Measurements from ENCODE around the gene ZSCAN29. TPM values are rescaled to one million over a fixed set of nuclear protein-coding genes. Genes with fewer than 3 reads are reported as not detected.

Gene ZSCAN29
- total RNA-seq, 1 donor from 2014 or later = 26.2 TPM

- DNase-seq (ENCODE audit: low read depth) = peak; percentile 63
Measured at GRCh38 chr15:43352693-43353382, 18.0 kb downstream of the ZSCAN29 start.

GRCh38 chr15:43347114-43347513 is 23.7 kb downstream of the ZSCAN29 start:
- DNase-seq (ENCODE audit: low read depth) = peak; percentile 52

- peak; percentile 68 for DNase-seq (ENCODE audit: low read depth)
Measured at GRCh38 chr15:43346305-43346704, 24.5 kb downstream of the ZSCAN29 start.

DNA sequence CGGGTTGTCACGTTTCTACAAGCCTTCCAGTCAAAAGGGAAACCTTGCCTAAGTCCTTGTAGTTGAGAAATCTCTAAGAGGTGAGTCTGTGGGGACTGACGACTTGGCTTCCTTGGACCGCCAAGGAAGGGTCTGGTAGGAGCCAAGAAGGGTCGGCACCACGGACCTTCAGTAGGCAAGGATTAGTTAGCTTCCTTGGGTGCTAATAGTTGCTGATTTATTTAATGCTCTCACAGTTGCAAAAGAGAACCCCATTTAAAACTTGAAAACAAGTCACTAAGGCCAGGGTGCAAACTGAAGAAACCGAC is 40.1 kb downstream of the ZSCAN29 start:
- DNase-seq (ENCODE audit: low read depth) = no peak

DNA sequence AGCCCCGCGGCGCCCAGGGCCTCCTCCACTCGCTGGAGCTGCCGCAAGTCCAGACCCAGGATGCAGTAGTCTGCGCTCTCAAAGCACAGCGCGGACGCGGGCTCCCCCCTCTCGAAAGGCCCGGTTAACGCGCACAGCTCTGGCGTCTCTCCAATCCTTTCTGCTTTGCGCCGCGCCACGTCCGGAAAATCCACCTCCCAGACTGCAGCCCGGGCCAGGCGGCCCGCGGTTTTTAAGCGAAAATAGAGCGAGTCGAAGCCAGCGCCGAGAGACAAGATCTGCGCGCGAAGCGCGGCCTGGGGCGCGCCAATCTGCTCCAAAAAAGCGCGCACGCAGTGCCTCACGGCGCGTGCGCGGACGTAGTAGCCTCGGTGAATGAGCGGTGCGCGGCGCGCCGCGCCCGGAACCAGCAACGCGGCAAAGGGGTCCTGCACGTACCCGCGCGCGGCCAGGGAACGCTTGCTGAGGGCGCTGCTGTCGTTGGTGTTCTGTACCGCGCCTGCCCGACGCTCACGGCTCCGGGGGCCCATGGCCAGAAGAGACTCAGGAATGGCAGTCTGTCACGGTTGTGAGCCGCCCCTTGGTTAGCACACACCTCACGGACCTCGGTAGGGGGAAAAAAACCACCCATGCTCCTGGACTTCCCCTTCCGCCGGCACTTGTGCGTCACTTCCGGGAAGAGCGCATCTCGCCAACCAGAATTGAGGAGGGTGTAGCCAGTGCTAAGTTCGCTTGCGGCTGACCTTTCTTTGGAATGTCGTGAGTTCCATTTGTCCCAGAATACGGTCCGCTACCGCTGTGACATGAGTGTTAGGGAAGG is 40.7 kb downstream of the ZSCAN29 start, which contains the start of gene LCMT2:
Gene LCMT2 (minus strand): TSS at position 614 of the 820 bp plus-strand sequence. CDS start 84 bp downstream, at position 530.
- peak; percentile 98 for DNase-seq (ENCODE audit: low read depth)

- peak; percentile 33 for DNase-seq (ENCODE audit: low read depth)
Measured at GRCh38 chr15:43329217-43329959, 41.5 kb downstream of the ZSCAN29 start.

- DNase-seq (ENCODE audit: low read depth) = no peak
Measured at GRCh38 chr15:43325039-43325684, 45.7 kb downstream of the ZSCAN29 start.

- no peak for DNase-seq (ENCODE audit: low read depth)
Measured at GRCh38 chr15:43318990-43319771, 51.7 kb downstream of the ZSCAN29 start.

DNA sequence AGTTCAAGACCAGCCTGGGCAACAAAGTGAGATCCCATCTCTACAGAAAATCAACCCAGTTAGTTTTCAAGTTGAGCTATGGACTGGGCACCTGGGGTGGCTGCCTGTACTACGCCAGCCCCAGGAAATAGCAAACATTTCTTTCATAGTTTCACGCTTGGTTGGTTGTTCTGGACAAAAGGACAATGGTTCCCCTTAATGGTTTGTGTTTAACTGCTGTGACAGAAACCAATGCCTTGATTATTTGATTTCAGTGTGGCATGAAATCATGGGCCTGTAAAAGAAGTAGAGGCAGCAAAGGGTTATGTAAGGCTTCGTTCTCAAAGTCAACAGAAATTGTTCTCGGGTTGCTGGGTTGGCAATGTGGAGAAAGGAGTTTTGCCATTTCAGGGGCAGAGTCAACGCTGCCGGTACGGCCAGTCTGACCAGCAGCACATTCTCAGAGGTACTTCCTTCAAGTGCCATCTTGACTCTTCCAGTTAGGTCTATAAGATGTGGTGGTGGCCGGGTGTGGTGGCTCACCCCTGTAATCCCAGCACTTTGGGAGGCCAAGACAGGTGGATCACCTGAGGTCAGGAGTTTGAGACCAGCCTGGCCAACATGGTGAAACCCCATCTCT is 53.2 kb downstream of the ZSCAN29 start:
- DNase-seq (ENCODE audit: low read depth) = no peak

GRCh38 chr15:43316971-43317346 is 53.9 kb downstream of the ZSCAN29 start:
- no peak for DNase-seq (ENCODE audit: low read depth)

- DNase-seq (ENCODE audit: low read depth) = no peak
Measured at GRCh38 chr15:43316016-43316970, 54.5 kb downstream of the ZSCAN29 start.

DNA sequence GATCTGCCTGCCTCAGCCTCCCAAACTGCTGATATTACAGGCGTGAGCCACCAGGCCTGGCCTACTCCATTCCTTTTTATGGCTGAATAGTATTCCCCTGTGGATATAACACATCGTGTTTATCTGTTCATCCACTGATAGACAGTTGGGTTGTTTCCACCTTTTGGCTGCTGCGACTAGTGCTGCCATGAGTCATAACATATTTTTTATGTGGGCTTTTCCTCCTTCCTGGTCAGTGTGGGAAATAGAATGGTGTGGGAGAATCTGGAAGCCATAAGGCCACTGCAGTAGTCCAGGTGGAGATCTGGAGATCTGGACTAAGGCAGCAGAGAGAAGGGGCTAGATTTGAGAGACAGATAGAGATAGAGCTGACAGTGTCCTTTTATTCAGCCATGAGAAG is 56.7 kb downstream of the ZSCAN29 start:
- DNase-seq (ENCODE audit: low read depth) = peak; percentile 17

DNA sequence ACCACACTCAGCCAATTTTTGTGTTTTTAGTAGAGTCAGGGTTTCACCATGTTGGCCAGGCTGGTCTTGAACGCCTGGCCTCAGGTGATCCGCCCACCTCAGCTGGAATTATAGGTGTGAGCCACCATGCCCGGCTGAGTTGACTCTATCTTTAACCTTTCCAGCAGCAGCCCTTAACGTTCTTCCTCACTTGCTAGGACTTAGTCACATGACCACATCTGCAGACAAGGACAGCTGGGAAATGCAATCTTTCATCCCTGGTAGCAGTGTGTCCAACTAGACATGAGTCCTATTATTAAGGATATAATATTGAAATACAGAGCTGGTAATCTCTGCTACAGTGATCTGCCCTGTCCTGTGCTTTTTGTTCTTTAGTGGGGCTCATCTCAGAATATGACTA is 58.5 kb downstream of the ZSCAN29 start:
- DNase-seq (ENCODE audit: low read depth) = no peak

Other genes with a start within 250 kb of the ZSCAN29 start
- 9.8 and 13.1 TPM in 2 replicates for gene TMEM62, start 237.5 kb downstream of the ZSCAN29 start, total RNA-seq
- 97.6 and 109 TPM in 2 replicates for gene CCNDBP1, start 185.6 kb downstream of the ZSCAN29 start, total RNA-seq
- gene EPB42, start 150.0 kb downstream of the ZSCAN29 start, total RNA-seq = not detected in 2 replicates
- gene TGM5, start 104.1 kb downstream of the ZSCAN29 start, total RNA-seq = 0.21 TPM in 1 of 2 replicates, not detected in the other
- gene TGM7, start 68.8 kb downstream of the ZSCAN29 start, total RNA-seq = not detected in 2 replicates
- 4.5 and 7.1 TPM in 2 replicates for gene LCMT2, start 40.5 kb downstream of the ZSCAN29 start, total RNA-seq
- gene TUBGCP4, start 58 bp upstream of the ZSCAN29 start, total RNA-seq = 8.2 and 11.7 TPM in 2 replicates
- gene TP53BP1, start 122.1 kb upstream of the ZSCAN29 start, total RNA-seq = 74.8 and 86.4 TPM in 2 replicates
- gene MAP1A, start 146.6 kb upstream of the ZSCAN29 start, total RNA-seq = 332 and 364 TPM in 2 replicates
- gene PPIP5K1, start 219.2 kb upstream of the ZSCAN29 start, total RNA-seq = 9.9 and 10.5 TPM in 2 replicates
- gene CKMT1B, start 223.0 kb upstream of the ZSCAN29 start, total RNA-seq = not detected in 2 replicates
- gene STRC, start 247.8 kb upstream of the ZSCAN29 start, total RNA-seq = 0.08 TPM in 1 of 2 replicates, not detected in the other